GM11168 (cell line): ENCODE data around the gene PIH1D1.

ENCODE experiments used
- in situ Hi-C: fragments of 300-500 bp; cut with MboI; formaldehyde crosslinking; loops from one replicate; pipeline ENCODE4 v1.12.0; 2022; ENCODE audit warnings: low sequenced_read_pairs; ENCODE audit not compliant: unreplicated experiment

PIH1D1 gene

DNA sequence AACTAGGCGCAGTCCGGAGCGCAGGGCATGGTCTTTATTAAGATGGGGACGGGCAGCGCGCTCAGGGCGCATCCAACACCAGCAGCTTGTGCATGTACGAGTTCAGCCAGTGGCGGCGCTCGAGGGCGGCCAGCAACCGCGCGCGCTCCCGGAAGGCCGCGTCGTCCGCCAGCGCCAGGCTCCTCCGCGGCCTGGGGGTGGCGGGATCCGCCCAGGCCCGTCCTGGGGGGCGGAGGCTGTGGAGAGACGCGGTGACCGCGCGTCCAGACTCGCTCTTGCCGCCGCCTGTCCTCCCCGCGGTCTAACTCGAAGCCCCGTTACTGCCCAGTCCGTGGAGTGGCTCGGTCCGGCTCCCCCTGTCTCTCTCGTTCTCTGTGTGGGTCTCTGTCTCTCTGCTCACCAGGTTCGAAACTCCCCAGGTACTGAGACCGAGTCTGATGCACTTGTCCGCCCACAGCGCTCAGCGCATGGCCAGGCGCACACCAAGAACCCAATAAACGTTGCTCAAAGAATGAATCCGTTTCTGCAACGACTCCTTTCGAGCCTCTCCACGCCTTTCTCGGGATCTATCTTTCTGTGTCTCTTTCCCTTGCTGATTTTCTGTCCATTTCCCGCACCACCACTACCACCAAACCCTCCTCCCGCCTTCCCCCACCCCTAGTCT is 29.1 kb downstream of the PIH1D1 start:
- in situ Hi-C loops = no loop called here

DNA sequence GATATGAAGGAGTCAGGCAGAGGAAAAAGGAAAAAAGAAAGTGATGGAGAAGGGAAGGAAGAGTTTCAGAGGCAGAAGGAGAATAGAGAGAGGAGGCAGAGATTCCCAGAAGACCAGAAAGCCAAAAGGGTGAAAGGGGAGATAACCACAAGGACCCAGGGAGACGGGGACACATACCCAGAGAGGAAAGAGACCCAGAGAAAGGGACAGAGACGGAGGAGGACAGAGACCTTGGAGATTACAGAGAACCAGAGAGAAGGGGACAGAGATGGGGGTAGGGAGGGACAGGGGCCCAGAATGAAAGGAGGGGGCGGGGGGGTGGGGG is 29.8 kb downstream of the PIH1D1 start:
- in situ Hi-C loops = no loop called here

DNA sequence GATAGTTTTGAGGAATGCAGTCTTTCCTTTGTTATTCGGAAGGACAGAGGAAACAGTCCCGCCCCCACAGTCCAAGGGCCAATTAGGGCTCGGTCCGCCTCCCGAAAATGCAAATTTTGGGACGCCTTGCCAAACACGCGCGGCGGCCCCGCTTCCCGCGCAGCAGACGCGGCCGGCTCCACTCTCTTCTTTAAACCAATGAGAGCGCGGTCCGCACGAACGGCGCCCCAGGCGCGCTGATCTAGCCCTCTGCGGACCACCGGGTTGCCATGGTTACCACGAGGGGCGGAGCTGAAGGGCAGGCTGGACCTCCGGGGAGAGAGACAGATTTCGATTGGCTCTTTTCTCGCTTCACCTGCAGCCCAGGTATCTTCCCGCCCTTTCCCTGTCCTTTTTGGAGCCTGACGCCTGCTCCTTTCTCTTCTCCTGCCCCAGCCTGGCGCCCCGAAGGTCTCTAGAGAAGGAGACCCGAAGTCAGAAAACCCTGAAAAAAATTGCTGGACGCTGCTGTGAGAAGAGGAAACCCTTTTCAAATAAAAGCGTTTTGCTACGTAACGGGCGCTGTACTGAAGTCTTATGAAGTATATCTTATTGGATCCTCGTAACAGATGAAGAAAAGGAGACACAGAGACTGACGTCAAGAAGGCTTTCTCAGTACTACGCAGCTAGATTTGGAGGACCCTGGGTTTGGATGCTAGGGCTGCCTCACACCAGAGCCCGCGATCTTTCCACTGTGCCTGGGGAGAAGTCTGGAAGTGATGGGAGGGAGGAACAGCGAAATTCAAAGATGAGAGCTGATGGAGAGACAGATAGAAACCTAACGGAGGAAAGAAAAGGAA is 30.4 kb downstream of the PIH1D1 start:
- in situ Hi-C loops = no loop called here

DNA sequence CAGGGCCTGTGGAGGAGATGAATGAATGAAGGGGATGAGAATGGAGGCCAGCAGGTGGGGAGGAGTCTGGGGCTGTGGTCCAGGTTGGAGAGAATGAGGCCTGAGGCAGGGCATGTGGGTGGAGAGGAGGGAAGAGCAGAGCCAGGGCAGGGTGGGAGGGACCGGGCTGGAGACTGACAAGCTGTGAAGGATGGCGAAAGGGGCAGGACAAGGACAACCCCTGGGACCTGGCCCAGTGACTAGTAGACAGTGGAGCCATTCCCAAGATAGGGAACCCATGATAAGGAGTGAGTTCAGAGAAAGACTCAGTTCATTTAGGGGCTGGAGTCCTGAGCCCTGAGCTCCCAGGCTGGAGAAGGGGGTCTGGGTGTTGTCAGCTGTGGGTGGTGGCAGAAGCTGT is 31.4 kb downstream of the PIH1D1 start:
- in situ Hi-C loops = no loop called here

DNA sequence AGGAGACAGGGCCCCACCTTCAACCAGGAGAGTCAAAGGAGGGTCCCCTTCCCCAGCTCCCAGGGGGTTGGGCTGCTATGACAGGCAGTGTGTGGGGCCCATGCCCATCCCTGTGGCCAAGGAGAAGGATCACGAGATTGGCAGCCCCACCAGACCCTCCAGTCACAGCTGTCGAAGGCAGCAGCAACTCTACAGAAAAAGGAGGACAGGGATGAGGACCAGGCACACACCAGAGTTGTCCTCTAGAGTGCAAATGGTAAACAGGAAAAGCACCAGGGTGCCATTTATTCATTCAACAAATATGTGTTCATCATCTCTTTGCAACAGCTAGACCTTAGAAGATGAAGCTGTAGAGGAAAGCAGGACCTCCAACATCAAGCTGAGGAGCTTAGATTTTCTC is 32.4 kb downstream of the PIH1D1 start:
- in situ Hi-C loops = no loop called here

DNA sequence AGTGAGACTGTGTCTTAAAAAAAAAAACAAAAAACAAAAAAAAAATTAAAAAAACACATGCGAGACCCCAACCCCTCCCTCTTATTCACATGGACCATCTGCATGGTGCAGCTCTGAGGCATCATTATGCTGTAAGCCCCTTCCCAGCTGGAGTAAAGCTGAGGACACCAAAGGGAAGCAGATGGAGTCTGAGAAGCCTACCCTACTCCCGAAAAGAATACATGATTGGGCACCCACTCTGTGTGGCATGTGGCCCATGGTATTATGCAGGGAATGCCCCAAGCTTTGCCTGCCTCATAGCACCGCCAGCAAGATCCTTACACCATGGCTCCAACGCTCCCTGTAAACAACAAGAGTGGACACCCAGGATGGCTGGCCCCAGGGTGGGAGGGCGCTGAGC is 33.1 kb downstream of the PIH1D1 start:
- in situ Hi-C loops = no loop called here

DNA sequence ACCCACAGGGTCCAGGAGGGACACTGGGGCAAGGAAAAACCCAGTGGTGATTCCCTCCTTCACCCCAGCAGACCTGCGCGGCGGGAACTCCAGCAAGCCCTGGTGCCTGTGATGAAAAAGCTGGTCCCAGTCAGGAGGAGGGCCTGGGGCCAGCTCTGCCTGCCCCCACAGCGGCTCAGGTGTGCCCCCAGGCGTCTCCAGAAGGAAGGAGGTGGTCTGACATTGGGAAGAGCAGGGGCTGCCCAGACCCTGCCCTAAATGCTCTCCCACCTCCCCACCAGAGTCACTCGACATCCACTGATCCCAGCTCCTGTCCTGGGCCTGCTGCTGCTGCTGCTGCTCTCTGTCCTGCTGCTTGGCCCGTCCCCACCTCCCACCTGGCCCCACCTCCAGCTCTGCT is 34.5 kb downstream of the PIH1D1 start:
- in situ Hi-C loops = no loop called here

DNA sequence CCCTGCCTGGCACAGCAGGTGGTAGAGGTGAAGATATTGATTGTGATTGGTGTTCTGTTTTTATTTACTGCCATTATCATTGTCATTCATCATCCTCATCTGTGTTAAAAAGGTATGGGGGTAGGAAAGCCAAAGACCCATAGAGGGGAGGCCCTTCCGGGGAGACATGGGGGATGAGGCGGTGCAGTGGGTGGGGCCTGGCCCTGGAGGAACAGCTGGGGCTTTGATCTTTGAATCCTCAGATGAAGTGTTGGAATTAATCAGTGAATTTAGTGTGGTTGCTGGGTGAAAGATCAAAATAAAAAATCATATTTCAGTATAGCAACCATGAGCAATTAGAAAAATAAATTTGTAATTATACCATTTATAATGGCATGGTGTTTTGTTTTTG is 35.8 kb downstream of the PIH1D1 start:
- in situ Hi-C loops = no loop called here

DNA sequence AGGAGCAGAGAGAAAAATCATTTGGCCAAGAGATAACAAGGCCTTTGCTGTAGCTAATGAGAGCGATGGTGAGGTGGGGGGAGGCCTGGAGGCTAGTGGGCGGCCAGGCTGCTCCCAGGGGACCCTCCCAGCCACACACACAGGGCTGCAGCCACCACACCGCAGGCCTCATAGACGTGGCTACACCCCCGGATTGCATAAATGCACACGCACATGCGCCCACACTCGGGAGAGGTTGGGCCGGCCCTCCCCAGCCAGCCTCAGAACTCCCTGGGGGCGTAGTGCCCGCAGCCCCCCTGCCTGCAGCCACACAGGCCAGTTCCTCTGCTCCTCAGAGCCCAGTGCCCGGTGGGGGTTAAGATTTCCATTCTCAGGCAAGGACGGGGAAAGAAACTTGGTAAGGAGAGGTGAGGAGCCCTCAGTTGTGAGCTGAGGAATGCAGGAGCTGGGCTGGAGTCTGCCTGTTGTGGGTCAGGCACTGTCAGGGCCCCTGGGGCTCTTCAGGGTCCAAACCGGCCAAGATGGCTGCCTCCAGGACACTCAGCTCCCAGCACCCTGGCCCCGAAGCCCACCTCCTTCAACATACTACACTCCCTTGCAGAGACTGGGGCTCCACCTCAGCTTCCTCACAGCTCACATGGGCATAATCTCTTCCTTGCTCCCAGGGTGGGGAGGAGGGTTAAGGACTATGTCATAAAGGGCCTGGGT is 36.4 kb downstream of the PIH1D1 start:
- in situ Hi-C loops = no loop called here

DNA sequence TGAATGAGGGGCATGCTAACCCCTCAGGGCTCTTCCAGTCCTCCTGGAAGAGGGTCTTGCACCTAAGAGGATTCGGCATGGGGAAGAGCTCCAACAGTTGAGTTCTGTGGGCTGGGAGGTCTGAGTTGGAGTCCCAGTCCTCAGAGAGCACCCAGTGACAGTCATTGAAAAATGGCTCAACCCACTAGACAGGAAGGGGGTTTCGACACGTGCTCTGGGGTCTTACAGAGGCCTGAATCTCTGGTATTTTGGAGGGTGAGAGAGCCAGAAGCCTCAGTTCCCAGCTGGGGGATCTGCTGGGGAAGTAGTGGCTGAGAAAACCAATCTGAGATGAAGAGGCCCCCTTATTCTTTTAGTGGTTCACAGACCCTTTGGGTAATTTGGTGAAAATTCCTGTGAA is 37.4 kb downstream of the PIH1D1 start:
- in situ Hi-C loops = no loop called here

DNA sequence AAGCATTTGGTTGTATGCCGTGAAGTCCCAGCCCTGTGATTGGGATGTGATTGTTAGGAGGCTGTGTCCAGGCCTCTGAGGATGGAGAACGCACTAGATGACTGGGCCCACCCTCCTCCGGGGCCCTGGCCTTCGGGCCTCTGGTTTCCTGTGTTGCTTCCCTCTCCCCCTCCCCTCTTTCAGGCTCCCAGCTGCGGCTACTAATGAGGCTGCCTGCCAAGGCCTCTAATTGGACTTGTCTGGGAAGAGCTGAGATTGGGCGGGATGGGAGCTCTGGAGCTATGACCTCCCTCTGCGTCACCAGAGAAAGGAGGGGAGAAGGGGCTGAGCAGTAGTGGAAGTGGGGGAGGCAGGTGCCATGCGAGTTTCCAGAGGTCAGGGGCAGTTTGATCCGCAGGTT is 38.3 kb downstream of the PIH1D1 start:
- in situ Hi-C loops = no loop called here

DNA sequence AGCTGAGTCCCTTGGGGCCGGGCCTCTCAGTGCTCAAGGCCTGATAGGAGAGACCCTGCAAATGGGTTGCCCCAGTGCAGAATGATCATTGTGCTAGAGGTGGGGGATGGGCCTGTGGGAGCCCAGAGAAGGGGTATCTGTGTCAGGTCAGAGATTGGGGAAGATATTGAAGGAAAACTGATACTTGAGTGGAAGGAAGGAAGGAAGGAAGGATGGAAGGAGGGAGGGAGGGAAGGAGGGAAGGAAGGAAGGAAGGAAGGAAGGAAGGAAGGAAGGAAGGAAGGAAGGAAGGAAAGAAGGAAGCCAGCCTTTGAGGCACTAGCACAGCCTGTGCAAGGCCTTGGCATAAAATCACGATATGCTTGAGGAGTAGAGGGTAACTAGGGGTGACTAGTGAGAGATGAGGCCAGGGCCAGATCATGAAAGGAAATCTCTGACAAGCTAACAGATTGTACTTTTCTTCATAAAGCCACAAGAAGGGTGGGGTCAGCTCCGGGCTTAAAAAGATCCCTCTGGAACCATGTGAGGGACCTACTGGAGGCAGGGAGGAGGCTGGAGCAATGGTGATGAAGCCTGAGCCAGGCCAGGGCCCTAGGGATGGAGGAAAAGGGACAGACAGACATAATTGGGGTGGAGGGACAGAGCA is 39.8 kb downstream of the PIH1D1 start:
- in situ Hi-C loops = no loop called here

DNA sequence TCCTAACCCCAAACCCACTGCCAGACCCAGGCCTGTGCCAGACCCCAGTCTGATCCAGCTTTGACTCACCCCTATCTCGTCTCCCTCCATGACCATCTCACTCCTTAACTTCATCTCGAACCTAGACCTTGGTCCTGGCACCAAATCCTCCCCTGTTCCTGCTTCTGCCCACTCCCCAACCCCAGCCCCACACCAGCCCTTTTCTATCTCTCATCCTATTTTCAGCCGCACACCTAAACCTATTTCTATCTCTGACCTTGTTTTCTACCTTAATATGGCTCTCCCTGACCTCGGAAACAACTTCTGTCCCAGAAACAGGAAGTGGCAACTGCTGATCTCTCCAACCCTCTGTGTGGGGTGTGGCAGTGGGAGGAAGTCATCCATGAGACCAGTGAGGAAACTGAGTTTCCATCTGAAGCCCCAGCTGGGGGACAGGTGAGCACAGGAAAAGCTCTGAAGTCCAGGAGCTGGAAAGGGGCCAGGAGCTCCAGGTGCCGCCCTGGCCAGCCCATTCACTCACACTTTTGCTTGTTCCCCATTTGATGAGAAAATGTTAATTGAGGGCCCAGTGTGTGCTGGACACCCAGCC is 42.1 kb downstream of the PIH1D1 start:
- in situ Hi-C loops = no loop called here

DNA sequence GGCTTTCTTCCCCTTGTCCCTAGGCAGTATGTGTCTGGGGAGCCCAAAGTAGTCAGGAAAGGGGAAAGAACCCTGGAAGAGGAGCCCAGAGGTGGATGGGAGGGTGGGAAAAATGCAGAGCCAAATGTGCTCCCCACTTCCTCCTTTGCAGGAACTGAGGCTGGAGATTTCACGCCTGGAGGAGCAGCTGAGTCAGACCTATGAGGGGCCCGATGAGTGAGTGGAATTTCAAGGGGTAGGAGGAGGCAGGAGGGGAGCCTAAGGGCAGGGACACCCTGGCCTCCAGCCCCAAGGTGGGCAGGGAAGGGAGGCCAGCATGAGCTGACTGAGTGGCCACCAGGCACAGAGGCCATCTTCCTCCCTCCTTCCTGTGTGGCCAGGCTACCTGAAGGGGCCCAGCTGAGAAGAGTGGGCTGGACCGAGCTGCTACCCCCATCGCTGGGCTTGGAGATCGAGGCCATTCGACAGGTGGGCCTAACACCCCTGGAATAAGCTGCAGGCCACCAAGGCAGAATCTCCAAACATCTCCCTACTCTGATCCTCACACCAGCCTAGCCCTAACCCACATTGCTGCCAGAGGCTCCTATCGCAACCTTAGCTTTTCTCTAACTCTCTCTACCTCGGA is 42.7 kb downstream of the PIH1D1 start:
- in situ Hi-C loops = no loop called here

DNA sequence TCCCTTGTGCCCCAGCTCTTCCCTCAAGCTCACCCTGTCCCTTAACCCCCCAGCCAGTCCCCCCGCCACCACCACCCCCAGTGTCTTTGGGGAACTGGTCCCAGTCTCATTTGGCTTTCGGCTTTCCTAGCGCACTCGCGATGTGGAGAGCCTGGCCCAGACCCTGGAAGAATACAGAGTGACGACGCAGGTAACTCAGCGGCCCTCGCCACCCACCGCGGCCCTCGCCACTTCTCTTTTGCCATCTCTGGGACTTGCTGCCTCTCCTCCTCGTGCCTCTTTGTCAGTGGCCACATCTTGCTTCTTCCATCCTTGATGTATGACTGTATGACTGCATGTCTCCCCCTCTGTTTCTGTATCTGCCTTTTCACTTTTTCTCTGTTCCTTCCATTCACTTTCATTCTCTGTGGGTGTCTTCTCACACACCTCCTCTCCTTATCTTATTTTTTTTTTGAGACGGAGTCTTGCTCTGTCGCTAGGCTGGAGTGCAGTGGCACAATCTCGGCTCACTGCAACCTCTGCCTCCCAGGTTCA is 44.1 kb downstream of the PIH1D1 start:
- in situ Hi-C loops = no loop called here

DNA sequence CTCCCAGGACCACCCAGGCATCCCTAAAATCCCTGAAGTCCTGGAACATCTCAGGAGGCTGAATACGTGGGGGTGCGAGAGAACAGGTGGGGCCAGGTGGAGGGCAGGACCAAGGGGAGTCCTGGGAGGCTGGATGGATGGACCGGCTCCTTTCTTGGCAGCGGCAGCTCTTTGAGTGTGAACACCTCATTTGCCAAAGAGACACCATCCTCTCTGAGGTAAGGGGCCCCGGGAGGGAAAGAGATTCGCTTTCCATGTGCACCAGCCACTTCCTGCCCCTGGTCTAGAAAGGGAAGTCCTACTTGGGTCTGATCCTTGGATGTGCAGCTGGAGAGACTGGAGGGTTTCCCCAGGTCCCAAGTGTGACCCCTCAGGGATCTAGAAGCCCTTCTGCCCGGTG is 44.5 kb downstream of the PIH1D1 start:
- in situ Hi-C loops = no loop called here

DNA sequence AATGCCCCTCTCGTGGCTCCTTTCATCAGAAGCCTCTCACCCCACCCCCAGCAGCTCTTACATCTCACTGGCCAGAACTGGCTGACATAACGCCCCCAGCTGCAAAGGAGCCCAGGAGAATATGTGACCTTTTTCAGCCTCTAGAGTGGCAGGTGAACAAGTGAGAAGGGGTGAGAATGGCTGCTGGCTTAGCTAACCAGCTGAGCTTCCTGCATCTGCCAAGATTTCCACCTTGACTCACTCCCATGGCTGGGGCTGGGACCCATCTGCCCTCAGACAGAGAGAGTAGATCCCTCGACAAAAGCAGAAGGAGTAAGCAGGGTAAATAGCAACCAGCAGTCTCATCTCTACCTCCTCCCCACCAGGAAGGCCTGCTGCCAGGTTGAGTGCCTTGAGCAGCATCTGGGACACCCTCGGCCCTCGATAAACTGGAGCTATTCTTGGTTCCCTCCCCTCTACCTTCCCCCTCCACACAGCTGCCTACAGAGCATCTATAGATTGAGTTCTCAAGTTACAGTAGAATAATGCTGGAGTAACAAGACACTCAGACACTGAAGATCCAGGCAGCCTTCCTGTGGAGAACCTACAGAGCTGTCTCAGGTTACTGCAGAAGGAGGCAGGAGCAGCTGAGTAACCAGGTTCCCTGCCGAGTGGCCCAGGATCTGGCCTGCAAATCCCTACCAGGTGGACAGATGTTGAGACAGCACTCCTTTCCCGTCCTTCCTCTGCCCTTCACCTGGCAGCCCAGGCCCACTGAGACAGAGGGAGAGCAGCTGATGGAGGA is 48.0 kb downstream of the PIH1D1 start:
- in situ Hi-C loops = no loop called here

DNA sequence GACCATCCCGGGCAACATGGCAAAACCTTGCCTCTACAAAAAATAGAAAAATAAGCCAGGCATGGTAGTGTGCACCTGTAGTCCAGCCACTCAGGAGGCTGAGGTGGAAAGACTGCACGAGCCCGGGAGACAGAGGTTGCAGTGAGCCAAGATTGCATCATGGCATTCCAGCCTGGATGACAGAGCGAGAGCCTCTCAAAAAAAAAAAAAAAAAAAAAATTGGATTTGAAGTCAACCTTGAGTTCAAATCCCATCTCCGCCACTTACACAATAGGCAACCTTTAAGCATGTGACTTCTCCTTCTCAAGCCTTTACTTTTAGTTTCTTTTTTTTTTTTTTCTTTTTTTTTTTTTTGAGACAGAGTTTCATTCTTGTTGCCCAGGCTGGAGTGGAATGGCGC is 51.6 kb downstream of the PIH1D1 start:
- in situ Hi-C loops = no loop called here

DNA sequence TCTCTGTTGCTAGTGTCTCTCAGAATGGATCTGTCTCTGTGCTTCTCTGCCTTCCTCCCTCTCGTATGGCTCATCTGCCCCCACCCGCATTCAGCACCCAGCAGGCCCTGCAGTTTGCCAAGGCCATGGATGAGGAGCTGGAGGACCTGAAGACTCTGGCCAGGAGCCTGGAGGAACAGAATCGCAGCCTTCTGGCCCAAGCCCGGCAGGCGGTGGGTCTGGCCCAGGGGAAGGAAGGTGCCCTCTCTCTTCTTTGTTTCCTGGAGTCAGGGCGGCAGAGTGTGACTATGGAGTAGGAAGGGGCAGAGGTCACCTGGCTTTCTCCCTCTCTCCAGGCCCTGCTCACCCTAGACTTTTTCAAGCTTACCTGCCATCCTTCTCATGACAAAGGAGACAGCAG is 52.7 kb downstream of the PIH1D1 start:
- in situ Hi-C loops = no loop called here
